Lower lobe of right lung (tissue), 2 donors: ENCODE data around the gene KCNK6. TPM values are rescaled to one million over a fixed set of nuclear protein-coding genes. Genes with fewer than 3 reads are reported as not detected.

Experiments
- ATAC-seq, 2 donors: fragments of 200-7000 bp; cut with Tn5 transposase; one replicate each; pipeline ENCODE4 v1.9.1; 2020 to 2022; ENCODE audit warnings: mild to moderate bottlenecking in 2 of 2, moderate library complexity in 2 of 2
- DNase-seq: peaks from one replicate; pipeline ENCODE4 v3.0.0-alpha.2; 2020
- H3K27ac ChIP-seq: fragments of 200-600 bp; one replicate; pipeline ENCODE4 v1.8.0; 2022
- H3K27me3 ChIP-seq: fragments of 200-600 bp; one replicate; pipeline ENCODE4 v1.8.0; 2022; ENCODE audit warnings: low read depth
- H3K36me3 ChIP-seq: fragments of 200-600 bp; one replicate; pipeline ENCODE4 v1.8.0; 2022; ENCODE audit warnings: mild to moderate bottlenecking
- H3K4me1 ChIP-seq: fragments of 200-600 bp; one replicate; pipeline ENCODE4 v1.8.0; 2022
- H3K4me3 ChIP-seq: fragments of 200-600 bp; one replicate; pipeline ENCODE4 v1.8.0; 2022; ENCODE audit warnings: mild to moderate bottlenecking
- H3K9me3 ChIP-seq: fragments of 200-600 bp; one replicate; pipeline ENCODE4 v1.8.0; 2022
- intact Hi-C: fragments of 100-400 bp; cut with DNase I; formaldehyde crosslinking; loops from one replicate; pipeline ENCODE4 v1.11.0; 2022
- total RNA-seq: library from RNA; stranded (reverse); fragmentation: NEBNext Ultra II Directional; extraction: Animal tissue kit (Norgen Biotek cat#: 25700); gene quantifications from one replicate; pipeline ENCODE4 v1.2.1, GENCODE V29; 2021
- TF ChIP-seq, protein P1 (sequence below): fragments of 200-600 bp; IDR thresholded peaks from one replicate; pipeline ENCODE4 v1.8.0; 2022; ENCODE audit warnings: antibody characterized with exemption, mild to moderate bottlenecking
- donor health status: DM: no; HTN: yes; CAD: no; lungs with severe emphysema.

Gene KCNK6
- total RNA-seq, 1 donor from 2014 or later = 11.5 TPM

DNA sequence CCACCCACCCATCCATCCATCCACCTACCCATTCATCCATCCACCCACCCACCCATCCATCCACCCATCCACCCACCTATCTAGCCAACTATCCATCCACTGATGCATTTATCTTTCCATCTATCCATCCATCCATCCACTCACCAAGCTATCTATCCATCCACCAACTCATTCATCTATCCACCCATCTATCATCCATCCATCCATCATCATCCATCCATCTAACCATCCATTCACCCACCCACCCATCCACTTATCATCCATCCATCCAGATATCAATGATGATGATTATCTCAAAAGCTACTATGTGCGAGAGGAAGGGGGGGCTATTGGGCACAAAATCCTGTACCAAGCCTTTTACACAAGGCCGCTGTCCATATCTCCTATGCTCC lies 9.4 kb upstream of the KCNK6 start:
- Histone ChIP-seq H3K27ac (no peak overlapping the region), H3K4me1 (peaks cover 13% of the 10 kb centered on the region), H3K4me3 (no peak overlapping the region), H3K9me3 (no peaks in the 10 kb centered on the region), H3K36me3 (peaks cover 32% of the 10 kb centered on the region), H3K27me3 (no peaks in the 10 kb centered on the region)
- ATAC-seq (no peak), DNase-seq (no peak)
- TF ChIP-seq, protein P1, sequence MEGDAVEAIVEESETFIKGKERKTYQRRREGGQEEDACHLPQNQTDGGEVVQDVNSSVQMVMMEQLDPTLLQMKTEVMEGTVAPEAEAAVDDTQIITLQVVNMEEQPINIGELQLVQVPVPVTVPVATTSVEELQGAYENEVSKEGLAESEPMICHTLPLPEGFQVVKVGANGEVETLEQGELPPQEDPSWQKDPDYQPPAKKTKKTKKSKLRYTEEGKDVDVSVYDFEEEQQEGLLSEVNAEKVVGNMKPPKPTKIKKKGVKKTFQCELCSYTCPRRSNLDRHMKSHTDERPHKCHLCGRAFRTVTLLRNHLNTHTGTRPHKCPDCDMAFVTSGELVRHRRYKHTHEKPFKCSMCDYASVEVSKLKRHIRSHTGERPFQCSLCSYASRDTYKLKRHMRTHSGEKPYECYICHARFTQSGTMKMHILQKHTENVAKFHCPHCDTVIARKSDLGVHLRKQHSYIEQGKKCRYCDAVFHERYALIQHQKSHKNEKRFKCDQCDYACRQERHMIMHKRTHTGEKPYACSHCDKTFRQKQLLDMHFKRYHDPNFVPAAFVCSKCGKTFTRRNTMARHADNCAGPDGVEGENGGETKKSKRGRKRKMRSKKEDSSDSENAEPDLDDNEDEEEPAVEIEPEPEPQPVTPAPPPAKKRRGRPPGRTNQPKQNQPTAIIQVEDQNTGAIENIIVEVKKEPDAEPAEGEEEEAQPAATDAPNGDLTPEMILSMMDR = no peak
- intact Hi-C loops = no loop called here

DNA sequence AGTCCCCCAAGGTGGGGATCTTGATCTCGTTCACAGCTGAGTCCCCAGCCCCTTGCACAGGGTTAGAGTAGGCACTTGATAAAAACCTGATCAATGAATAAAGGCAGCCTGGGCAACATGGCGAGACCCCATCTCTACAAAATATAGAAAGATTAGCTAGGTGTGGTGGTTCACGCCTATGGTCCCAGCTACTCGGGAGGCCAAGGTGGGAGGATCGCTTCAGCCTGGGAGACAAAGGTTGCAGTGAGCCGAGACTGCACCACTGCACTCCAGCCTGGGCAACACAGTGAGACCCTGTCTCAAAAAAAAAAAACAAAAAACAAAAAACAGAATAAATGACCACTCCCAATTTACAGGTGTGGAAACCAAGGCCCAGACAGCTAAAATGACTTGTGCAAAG lies 8.7 kb upstream of the KCNK6 start:
- no peak overlapping the region for H3K27ac ChIP-seq
- intact Hi-C loops = no loop called here

DNA sequence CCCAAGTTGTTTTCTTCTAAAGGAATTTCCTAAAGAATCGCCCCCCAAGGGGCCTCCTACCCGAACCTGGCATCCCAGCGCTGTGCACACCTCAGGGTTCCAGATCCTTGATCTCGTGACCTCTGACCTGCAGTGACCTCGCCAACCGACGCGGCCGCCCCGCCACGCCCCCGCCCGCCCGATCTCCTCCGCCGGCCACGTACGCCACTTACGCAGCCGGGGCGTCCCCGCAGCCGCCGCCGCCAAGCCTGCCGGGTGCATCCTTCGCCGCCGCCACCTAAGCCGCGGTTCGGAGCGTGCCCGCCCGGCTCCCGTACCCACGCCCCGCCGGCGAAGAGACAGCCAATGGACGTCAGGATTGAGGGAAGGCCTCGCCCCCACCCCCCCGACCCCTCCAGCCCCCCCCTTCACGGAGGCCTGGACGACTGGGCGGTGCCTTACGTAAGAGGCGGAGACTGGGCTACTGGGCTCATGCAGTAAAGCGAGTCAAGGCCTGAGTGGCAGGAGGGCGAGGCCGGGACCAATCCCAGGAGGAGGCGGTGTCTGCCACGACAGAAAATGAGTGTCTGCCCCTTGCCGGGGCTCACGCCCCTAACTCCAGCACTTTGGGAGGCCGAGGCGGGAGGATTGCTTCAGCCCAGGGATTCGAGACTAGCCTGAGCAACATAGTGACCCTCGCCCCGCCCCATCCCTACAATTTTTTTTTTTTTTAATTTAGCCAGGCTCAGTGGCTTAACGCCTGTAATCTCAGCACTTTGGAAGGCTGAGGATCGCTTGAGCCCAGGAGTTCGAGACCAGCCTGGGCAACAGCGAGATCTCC lies 3.8 kb upstream of the KCNK6 start, which contains the start of gene YIF1B:
Gene YIF1B, minus strand, starts transcription at position 291 of the 820 bp plus-strand sequence. Its CDS starts 30 bp downstream, at position 261.
- Histone ChIP-seq H3K4me1 (peaks cover 43% of the 10 kb centered on the region), H3K36me3 (no peaks in the 10 kb centered on the region), H3K9me3 (no peaks in the 10 kb centered on the region), H3K27ac (peak within 1 kb of the TSS; percentile 85), H3K27me3 (no peaks in the 10 kb centered on the region), H3K4me3 (peak within 1 kb of the TSS; percentile 76)
- intact Hi-C loops = no loop called here
- peak; percentile 96 to 97 for ATAC-seq
- TF ChIP-seq, protein P1 = no peak
- peak; percentile 98 for DNase-seq

More for the DNA sequence above, 8.7 kb upstream of the KCNK6 start:
- Histone ChIP-seq H3K4me1 (peaks cover 11% of the 10 kb centered on the region), H3K27me3 (no peaks in the 10 kb centered on the region), H3K36me3 (peaks cover 28% of the 10 kb centered on the region), H3K4me3 (no peak overlapping the region), H3K9me3 (no peaks in the 10 kb centered on the region)
- ATAC-seq = no peak
- TF ChIP-seq, protein P1 = no peak
- no peak for DNase-seq

DNA sequence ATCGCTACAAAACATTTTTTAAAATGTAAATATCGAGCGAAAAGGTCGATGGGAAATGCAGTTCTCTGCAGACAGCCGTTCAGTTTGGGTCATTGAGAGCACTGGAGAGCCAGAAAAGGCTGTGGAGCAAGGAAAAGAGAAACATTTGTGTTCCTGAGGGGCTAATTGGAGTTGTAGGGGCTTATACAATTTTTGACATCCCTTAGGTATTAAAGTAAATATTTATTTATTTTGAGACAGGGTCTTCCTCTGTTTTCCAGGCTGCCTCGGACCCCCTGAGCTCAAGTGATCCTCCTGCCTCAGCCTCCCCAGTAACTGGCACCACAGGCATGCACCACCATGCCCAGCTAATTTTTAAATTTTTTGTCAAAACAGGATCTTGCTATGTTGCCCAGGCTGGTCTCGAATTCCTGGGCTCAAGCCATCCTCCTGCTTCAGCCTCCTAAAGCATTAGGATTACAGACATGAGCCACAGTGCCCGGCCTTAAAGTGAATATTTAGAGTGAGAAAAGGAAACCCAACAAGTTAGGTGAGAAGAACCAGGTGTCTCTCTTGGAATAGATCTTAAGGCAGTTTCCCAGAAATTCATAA lies 3.1 kb upstream of the KCNK6 start:
- H3K4me3 ChIP-seq = peak overlapping the region; percentile 76
- intact Hi-C loops = no loop called here
- TF ChIP-seq, protein P1 = no peak
- H3K9me3 ChIP-seq = no peaks in the 10 kb centered on the region
- H3K27me3 ChIP-seq = no peaks in the 10 kb centered on the region
- H3K27ac ChIP-seq = peak overlapping the region; percentile 85
- no peak for DNase-seq
- peaks cover 50% of the 10 kb centered on the region for H3K4me1 ChIP-seq
- peak in 1 of 2 donors; percentile 5 for ATAC-seq
- no peaks in the 10 kb centered on the region for H3K36me3 ChIP-seq

DNA sequence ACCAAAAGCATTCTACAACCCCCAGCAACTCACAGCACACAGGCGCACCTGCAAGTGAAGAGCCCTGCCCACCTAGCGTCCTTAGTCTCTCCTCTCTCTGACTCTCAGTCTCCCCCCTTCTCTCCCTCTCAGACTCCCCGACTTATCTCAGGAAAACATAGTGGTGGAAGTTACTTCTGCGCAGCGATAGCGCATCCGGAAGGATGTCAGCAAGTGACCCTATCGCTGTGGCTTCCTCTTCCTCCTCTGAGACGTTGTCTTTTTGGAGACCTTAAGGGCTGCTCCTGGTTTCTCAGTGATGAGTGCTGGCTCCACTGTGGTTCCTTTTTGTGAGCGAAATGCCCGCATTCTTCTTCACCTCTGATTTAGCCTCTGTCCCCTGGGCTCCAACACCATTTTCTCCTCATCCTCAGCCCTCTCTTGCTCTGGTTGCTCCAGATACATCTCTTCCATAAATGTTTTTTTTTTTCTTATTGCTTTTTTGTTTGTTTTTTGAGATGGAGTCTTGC lies 2.5 kb upstream of the KCNK6 start:
- Histone ChIP-seq H3K4me3 (peak overlapping the region; percentile 76), H3K4me1 (peaks cover 56% of the 10 kb centered on the region), H3K27me3 (no peaks in the 10 kb centered on the region), H3K36me3 (no peaks in the 10 kb centered on the region), H3K27ac (peak overlapping the region; percentile 85), H3K9me3 (no peaks in the 10 kb centered on the region)
- ATAC-seq (no peak), DNase-seq (no peak)
- intact Hi-C loops = no loop called here
- TF ChIP-seq, protein P1 = no peak
